SW 1271 (cell line): ENCODE measurements around the gene RAMP2.
A peak's percentile ranks its signal among the peaks of the same experiment; 100 is the strongest.
"Not testable (repeated sequence)": the region's sequence is repeated elsewhere in the genome, so short reads cannot be mapped to it uniquely, and the experiment has no call there.

Experiments
- DNase-seq, 2 experiments: peaks; one replicate each; lab custom pipeline; 2025; lab: John Stamatoyannopoulos, UW

RAMP2 gene

GRCh38 chr17:42769964-42770363 is 8.9 kb downstream of the RAMP2 start:
- not testable (repeated sequence) for DNase-seq

GRCh38 chr17:42772945-42773289 is 11.9 kb downstream of the RAMP2 start:
- no peak for DNase-seq

GRCh38 chr17:42773290-42774035 is 12.4 kb downstream of the RAMP2 start, which contains the start of gene VPS25:
VPS25 (plus strand) TSS chr17:42773449; CDS start chr17:42773476, 27 bp downstream.
- peak; percentile 38 to 77 for DNase-seq

GRCh38 chr17:42774066-42774745 is 13.2 kb downstream of the RAMP2 start:
- DNase-seq: peak in 1 of 2 experiments; percentile 32

GRCh38 chr17:42775534-42776098 is 14.6 kb downstream of the RAMP2 start:
- DNase-seq: no peak

GRCh38 chr17:42778570-42778969 is 17.5 kb downstream of the RAMP2 start:
- no peak for DNase-seq

GRCh38 chr17:42779304-42779935 is 18.4 kb downstream of the RAMP2 start:
- no peak for DNase-seq

GRCh38 chr17:42779936-42780850 is 19.2 kb downstream of the RAMP2 start, which contains the start of gene WNK4:
WNK4 (plus strand) TSS chr17:42780610; CDS start chr17:42780699, 89 bp downstream.
- peak; percentile 47 to 56 for DNase-seq

GRCh38 chr17:42780851-42781638 is 20.0 kb downstream of the RAMP2 start:
- DNase-seq: no peak

GRCh38 chr17:42781639-42782165 is 20.7 kb downstream of the RAMP2 start:
- DNase-seq: no peak

- DNase-seq: no peak
These were observed 21.4 kb downstream of the RAMP2 start for GRCh38 chr17:42782166-42783061.

GRCh38 chr17:42783062-42783790 is 22.2 kb downstream of the RAMP2 start:
- DNase-seq: peak; percentile 42 to 58

- DNase-seq: no peak
These were observed 22.7 kb downstream of the RAMP2 start for GRCh38 chr17:42783791-42784138.

- DNase-seq: no peak
These were observed 23.4 kb downstream of the RAMP2 start for GRCh38 chr17:42784409-42784808.

- no peak for DNase-seq
These were observed 24.0 kb downstream of the RAMP2 start for GRCh38 chr17:42784811-42785592.

GRCh38 chr17:42787266-42787665 is 26.2 kb downstream of the RAMP2 start:
- DNase-seq: no peak

- DNase-seq: no peak
These were observed 30.9 kb downstream of the RAMP2 start for GRCh38 chr17:42791948-42792347.

- no peak for DNase-seq
These were observed 31.5 kb downstream of the RAMP2 start for GRCh38 chr17:42792545-42792944.
